Midbrain (tissue), 1 donor: ENCODE data around the gene ICAM5.
"Not testable (repeated sequence)": the region's sequence is repeated elsewhere in the genome, so short reads cannot be mapped to it uniquely, and the experiment has no call there.

Experiments
- DNase-seq: peaks from one replicate; lab custom pipeline; 2025; lab: John Stamatoyannopoulos, UW

ICAM5 gene

DNA sequence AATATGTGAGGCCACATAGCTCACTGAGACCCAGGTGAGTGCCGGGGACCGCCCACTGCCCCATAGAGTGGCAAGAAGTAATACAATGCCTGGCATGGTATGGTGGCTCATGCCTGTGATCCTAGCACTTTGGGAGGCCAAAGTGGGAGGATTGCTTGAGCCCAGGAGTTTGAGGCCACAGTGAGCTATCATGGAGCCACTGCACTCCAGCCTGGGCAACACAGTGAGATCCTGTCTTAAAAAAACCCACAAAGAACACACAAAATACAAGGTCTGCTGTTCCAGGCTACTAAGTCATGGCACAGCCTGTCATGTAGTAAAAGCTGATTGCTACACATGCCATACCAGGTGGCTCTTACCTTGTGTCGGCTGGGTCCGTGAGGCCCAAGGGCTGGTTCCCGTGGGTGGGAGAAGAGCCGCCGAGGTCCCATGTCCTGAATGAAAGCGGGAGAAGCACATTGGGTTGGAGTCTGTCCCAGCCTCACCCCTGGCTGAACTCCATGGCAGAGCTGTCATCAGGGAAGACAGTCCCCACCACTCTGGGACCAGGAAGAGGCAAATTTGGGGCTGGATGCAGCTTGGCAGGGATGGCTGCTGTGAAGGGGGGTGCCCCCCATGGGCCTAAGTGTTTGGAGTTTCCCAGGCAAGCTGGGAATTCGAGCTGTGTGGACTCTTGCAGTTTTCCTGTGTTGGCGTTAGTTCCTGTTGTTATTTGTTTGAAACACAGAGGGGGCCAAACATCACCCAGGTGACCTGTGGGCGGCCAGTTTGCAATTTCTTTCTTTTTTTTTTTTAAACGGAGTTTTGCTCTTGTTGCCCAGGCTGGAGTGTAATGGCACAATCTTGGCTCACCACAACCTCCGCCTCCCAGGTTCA lies 29.3 kb downstream of the ICAM5 start:
- DNase-seq, result no peak

DNA sequence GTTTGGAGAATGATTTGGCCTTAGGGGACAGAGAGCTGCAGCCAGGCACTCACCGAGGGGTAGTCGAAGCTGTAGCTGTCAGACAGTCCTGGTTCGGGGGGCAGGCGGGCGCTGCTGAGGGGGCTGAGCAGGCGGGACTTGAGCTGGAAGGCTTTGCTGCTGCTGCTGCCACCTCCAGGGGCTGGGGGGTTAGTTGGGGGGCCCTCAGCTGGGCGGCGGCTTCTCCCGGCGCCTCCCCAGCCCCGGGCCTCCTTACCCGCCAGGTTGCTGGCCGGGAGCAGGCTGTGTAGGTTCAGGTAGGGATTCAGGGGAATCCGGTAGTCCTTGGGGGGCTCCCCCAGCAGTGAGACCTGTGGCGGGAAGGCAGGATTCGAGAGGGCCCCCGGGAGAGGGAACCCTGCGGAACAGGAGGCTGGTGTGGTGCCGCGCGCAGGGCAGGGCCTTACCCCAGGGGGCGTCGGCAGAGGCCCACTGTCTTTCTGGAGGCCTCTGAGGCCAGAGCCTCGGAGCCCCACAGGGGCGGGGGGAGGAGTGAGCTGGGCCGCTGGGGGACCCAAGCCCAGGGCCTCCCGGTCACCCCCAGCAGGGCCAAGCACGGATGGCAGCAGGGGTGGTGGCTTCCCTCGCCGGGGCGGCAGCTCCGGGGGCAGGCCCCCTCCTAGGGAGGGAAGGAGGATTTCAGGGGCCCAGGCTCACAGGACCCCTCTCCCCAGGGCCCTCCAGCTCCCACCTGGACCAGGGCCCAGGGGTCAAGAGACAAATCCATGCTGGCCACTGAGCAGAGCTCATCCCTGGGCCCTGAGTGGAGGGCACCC lies 31.1 kb downstream of the ICAM5 start:
- DNase-seq, result no peak

DNA sequence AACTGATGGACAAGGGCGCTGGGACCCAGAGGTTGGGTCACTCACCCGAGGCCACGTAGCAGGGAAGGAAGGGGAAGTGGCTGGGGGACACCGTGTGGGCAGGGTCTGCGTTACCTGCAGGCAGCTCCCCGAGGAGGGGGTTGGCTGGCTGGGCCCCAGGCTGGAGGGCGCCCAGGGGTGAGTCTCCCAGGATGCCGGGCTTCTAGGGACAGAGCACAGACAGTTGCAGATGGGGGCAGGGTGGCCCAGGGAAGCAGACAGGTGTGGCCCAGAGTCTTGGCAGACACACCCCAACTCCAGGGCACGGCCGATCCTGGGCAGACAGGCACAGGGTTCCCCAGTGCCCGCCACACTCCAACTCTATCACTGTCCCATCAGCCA lies 31.7 kb downstream of the ICAM5 start:
- no peak for DNase-seq

DNA sequence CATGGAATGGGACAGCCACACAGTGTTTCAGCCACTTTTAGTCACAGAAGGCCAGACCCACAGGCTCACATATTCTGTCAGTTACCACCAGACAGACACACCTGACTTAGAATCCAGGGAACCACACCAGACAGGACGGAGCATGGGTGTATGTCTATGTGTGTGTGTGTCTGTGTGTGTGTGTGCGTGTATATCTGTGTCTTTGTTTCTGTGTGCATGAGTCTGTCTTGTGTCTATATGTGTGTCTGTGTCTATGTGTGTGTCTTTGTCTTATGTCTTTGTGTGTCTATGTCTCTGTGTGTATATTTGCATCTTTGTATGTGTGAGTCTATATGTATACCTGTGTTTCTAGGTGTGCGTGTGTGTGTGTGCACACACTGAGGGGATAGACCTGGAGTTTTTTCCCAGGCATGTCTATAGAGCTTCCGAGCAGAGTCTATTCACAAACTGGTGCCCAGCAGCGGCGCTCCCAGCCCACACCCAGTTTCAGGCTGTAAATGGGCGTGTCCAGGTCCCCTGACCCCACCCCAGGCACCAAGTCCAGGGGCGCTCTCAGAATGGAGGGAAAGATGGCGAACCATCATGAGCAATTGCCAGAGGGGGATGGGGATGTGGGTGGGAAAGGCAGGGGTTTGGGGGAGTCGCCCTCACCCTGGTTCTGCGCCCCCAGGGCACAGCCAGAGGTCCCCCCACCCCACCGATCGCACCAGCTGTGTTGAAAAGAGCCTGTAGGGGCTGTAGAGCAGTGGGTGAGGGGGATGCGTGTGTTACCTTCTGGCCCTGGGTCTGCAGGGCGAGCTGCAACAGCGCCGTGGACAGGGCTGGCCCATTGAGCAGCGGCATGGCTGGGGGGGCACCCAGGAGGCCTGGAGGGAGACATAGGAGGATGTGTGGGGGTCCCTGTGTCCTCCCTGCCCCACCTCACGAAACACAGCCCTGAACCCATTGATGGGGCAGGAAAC lies 32.4 kb downstream of the ICAM5 start:
- DNase-seq, result no peak

DNA sequence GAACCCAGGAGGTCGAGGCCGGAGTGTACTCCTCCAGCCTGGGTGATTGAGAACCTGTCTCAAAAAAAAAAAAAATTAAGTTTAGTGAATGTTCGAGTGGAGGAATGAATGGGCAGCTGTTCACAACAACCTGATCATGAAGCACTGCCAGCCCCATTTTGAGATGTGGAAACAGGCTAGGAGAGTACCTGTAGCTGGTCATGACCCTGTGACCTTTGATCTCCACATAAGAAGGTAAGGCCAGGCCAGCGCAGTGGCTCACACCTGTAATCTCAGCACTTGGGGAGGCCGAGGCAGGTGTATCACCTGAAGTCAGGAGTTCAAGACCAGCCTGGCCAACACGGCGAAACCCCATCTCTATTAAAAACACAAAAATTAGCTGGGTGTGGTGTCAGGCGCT lies 36.0 kb downstream of the ICAM5 start:
- DNase-seq, result no peak

DNA sequence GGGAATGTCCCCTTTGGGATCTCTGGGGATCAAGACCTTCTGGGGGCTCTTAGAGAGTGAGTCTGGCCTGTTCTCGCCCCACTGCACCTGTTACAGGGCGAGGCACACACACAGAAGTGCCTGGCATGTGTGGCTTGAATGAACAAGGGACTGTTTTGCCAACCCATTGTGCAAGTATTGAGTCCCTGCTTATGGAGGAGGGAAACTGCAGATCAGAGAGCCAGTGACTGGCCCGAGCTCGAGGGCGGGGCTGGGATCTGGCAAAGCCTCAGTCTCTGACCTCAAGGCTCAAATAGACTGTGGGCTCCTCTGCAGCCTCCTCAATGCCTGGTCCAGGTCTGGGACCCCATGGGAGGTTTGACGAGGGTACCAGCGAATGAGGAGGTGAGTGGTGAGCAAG lies 38.0 kb downstream of the ICAM5 start:
- no peak for DNase-seq

DNA sequence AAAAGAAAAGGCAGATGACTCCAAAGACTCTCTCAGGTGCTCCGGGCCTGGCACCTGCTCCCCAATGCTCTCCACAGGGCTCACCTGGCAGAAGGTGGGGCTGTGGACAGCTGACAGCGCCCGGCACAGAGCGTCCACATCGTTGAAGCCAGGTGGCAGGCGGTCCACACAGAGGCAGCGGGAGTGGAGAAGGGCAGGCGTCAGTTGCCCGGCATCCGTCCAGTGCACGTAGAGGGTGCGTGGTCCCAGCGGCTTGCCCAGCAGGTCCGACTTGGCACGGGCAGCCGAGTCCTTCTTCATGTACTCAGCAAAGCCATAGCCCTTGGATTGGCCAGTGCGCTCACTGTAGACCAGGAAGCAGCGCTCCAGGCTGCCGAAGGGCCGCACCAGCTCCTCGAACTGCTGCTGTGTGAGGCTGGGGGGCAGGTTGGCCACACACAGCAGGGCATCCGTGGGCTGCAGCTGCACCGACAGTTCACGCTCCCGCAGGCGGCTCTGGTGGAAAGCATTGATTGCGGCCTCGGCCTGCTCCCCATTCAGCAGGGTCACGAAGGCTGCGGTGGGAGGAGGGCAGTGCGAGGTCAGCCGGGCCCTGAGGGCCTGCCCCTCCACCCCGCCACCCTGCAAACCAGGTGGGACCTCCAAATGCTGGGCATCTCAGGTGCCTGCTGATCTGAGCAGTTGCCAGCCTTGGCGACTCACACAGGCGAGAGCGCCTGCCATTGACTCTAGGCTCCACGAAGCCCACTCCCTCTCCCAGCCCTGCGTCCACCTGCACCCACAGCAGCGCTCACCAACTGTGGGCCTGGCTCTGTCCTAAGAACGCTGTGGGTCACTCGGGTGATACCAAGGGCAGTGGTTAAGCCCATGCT lies 39.0 kb downstream of the ICAM5 start:
- no peak for DNase-seq

DNA sequence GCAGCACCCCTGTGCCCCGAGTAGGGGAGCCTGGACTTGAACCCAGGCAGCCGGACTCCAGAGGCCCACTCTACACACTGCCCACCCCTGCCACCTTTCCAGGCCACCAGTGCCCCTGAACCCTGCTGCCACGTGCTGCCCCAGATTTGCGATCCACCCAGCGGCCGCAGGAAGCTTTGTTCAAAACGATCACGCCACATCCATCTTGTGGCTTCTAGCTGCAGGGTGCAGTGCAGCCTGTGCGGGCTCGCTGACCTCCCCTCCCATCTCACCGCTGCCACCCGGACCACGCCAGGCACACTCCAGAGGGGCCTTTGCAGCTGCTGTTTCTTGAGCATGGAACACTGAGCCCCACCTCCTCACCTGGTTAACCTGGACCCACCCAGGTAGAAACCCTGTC lies 39.8 kb downstream of the ICAM5 start:
- DNase-seq, result no peak

DNA sequence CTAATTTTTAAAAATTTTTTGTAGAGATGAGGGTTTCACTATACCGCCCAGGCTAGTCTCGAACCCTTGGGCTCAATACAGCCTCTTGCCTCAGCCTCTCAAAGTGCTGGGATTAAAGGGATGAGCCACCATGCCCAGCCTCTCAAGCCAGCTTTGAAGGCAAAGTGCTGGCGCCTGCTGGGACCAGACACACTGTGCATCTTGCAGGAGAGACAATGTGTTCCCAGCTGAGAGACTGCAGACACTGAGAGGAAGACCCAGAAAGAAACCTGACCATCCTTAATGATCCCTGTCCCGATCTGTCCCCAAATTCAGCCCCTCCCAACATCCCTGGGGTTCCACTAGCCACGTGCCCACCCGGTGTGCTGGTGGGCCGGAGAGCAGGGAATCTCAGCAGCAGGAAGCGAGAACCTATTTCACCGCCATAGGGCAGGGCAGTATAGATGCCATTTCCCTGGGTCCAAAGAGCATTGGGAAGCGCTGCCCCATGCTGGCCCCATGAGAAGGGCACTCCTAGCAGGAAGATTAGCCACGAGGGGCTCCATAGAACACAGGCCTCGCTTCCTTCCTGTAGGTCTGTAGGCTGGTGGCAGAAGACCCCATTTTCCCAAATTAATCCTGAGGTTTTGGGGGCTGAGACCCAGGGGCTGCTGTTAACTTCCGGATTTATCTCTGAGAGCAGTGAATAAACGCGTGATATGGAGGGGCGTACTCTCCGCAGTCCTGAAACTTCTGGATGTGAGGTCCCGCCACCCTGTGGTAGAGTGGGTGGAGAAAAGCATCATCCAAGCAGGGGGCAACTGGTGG lies 42.6 kb downstream of the ICAM5 start:
- no peak for DNase-seq

DNA sequence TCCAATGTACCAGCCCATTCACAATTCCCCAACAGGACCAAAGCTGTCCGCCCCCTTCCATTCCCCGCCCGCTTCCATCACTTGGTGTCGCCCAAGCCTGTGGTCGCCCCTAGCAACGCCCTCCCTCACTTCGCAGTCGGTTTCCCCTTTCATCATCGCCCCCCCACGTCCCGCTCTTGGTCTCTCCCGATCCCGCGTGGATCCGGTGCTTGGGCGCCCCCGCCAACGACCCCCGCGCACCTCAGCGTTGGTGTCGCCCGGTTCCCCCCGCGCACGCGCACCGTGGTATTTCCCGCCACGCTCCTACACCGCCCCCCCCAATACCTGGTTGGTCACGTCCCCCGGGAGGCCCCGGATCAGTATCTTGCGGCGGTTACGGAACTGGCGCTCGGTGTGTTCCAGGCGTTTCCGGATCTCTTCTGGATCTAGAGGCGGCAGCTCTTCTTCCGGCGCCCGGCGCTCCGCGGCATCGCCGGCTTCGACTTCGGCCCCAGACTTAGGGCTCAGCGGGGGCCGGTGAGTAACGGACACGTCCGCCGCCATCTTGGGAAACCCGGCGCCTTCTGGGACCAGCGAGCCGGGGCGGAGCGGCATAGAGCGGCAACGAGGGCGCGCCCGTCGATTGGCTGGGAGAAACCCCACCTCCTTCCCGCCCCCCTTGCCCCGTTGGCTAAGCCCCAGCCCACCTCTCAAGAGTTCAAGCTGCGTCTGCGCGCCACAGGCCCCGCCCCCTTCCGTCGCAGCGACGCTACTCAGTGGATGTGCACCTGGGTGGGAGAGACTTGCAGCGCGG lies 43.4 kb downstream of the ICAM5 start, which contains the start of gene RAVER1:
Gene RAVER1, minus strand, starts transcription at position 565 of the 793 bp plus-strand sequence. Its CDS starts 22 bp downstream, at position 543.
- peak; percentile 98 for DNase-seq

DNA sequence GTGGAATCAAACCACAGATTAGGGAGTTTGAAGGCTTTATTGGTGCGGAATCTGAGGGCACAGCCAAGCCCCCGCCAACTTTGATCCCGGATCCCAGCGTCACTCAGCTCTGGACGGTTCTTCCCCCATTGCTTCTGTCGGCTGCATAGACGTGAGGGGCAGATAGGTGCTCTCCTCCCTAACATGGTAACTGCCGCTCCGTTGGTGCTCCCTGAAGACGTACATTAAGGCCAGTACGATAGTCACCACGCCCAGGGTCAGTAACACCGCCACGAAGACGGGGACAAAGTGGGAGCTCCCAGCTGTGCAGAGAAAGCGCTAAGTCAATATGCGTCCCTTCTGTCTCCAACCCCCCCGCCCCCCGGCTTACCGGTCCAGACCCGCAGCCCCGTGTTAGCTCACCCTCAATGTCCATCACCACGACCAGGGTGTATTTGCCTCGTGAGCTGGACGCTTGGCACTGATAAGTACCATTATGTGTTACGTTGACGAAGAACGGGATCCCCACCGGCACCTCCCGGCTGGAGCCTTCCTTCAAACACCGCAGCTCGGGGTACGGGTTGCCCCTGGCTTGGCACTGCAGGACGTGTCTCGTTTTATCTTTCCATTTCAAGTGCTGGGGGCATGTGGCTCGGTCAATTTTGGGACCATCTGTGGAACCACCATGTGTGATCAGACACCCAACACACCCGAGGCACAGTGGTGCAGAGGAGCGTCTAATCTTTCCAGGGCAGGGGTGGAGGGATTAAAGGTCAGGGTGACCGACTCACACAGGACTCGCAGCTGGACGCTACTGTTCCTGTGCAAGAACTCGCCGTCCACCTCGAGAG lies 44.2 kb downstream of the ICAM5 start:
- DNase-seq, result no peak

DNA sequence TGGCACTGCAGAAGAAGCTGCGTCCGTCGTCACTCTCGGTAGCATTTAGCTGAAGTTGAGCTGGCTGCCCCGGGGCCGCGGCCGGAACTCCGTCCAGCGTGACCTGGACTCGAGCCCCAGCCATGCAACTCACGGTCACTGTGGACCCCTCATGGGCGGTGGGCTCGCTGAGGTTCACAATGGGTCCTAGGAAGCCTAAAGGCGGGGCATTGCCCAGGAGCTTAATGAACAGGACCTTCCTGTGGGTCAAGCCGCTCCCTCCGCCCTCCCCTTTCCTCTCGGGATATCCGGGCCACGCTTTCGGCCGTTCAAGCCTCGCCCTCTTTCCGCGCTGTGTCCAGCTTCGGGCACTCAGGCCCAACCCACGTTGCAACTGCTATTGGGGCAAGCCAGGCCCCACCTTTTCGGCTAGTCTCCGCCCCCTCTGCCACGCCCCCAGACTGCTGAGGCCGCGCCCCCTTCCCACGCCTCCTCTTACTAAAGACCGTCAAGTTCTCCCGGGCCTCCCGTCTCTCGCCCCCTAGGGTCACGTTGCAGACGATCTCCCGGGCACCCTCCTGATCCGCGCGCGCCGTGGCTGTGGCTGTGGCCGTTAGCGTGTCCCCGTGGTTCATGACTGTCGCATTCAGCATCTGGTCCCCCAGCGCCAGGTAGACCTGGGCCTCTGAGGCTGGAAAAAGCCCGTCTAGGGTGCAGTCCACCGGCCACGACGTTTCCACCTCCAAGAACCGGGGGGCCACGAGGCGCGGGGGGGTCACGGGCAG lies 45.0 kb downstream of the ICAM5 start:
- DNase-seq, result peak; percentile 52

DNA sequence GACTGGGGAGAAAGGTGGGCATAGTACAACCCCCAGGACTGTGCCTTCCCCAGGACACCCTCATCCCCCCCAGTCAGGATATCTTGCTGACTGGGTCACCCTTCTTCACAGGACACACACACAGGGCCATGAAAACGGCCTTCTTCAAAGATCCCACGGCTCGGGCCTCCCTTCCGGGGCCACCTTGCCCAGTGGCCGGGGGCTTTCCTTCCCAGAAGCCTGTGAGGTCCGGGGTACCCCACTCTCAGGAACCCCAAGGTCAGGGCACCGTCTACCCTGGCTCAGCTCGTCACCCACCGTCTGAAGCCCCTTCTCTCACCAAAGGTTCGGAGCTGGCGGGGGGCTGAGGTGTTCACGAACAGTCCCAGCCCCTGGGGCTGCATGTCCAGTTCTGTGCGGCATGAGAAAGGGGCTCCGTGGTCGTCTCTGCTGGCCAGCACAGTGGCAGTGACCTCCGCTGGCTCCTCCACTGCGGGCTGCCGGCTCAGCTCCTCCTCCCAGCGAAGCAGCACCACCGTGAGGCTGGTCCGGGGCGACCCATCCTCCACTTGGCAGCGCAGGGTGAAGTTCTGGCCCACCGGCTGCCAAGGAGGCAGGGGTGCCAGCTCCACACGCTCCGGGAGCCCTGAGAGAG lies 45.7 kb downstream of the ICAM5 start:
- DNase-seq, result no peak

DNA sequence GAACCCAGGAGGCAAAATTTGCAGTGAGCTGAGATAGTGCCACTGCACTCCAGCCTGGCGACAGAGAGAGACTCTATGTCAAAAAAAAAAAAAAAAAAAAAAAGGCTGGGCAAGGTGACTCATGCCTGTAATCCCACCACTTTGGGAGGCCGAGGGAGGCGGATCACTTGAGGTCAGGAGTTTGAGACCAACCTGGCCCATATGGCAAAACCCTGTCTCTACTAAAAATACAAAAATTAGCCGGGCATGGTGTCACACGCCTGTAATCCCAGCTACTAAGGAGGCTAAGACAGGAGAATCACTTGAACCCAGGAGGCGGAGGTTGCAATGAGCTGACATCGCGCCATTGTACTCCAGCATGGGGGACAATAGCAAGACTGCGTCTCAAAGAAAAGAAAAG lies 47.0 kb downstream of the ICAM5 start:
- not testable (repeated sequence) for DNase-seq

DNA sequence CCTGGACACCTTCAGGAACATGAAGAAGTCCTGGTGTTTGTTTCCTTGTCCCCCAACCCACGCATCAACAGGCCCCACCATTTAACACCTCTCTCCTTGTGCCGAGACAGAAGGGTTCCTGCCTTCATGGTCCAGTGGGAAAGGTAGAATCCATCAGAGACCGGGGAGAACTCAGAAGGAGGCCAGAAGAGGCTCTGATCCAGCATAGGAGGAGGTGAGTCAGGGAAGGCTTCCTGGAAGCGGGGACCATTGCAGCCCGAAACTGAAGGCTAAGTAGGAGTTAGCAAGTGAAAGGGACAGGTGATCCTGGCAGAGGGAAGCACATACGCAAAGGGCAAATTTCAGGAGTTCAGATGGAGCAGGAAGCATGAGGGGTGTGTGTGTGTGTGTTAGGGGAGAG lies 49.2 kb downstream of the ICAM5 start:
- no peak for DNase-seq

DNA sequence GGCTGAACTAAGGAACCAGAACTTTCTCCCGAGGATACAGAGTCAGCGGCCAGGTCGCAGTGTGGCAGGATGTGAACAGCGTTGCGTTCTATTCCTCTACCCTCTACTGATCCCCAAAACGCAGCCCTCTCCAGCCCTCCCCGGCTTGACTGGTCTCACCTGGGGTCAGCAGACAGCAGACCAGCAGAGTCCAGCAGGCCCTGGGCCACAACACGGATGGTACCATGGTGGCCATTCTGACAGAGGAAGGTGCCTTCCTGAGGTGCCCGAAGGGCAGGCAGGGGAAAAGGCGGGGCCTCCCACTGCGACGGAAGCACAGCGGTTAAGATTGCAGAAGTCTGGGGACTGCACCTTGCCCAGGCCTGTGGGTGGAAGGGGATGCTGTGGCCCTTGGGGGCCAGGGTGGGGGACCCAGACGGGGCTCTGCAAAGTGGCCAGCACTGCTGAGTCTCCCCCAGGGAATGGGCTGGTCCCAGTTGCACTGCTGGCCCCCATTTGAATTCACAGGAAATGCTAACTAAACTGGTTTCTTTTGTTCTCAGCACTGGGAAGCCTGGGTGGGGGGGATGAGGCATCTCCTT lies 49.7 kb downstream of the ICAM5 start, which contains the start of gene ICAM3:
Gene ICAM3, minus strand, starts transcription at position 245 of the 581 bp plus-strand sequence. Its CDS starts 10 bp downstream, at position 235.
- no peak for DNase-seq

DNA sequence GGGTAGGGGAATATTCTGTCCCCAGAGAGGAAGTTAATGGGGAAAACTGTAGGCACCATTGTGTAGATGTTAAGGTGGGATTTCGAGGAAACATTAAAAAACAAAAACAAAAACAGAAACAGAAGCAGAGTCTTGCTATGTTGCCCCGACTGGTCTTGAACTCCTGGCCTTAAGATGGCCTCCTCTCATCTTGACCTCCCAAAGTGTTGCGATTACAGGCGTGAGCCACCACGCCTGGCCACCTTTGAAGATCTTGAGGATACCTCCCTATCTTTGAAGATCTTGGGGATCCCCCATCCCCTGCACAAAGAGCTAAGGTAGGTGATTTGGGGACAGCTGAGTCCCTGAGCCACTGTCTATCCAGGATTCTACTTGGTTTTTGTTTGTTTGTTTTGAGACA lies 50.2 kb downstream of the ICAM5 start:
- no peak for DNase-seq
